Mesothelial cell of epicardium (in vitro differentiated cells): Measurements from ENCODE around the gene PSMD9. TPM values are rescaled to one million over a fixed set of nuclear protein-coding genes. Genes with fewer than 3 reads are reported as not detected.
"Not testable (repeated sequence)": the region's sequence is repeated elsewhere in the genome, so short reads cannot be mapped to it uniquely, and the experiment has no call there.

Source experiments
- DNase-seq, 2 experiments: peaks; one replicate each; pipeline ENCODE4 v3.0.0; 2021; ENCODE audit warnings: low spot score in 2 of 2; ENCODE audit not compliant: unreplicated experiment in 2 of 2
- H3K27ac Mint-ChIP-seq: 2 replicates; pipeline ENCODE4 v1.8.0; 2021; ENCODE audit warnings: mixed read lengths
- H3K27me3 Mint-ChIP-seq: 2 replicates; pipeline ENCODE4 v1.8.0; 2021; ENCODE audit warnings: low read depth, mixed read lengths
- H3K36me3 Mint-ChIP-seq: 2 replicates; pipeline ENCODE4 v1.8.0; 2021; ENCODE audit warnings: mixed read lengths
- H3K4me1 Mint-ChIP-seq: 2 replicates; pipeline ENCODE4 v1.8.0; 2021; ENCODE audit warnings: mixed read lengths
- H3K4me3 Mint-ChIP-seq: 2 replicates; pipeline ENCODE4 v1.8.0; 2021; ENCODE audit warnings: mild to moderate bottlenecking, moderate library complexity, mixed read lengths
- H3K9me3 Mint-ChIP-seq: 2 replicates; pipeline ENCODE4 v1.8.0; 2021; ENCODE audit warnings: mixed read lengths
- total RNA-seq: library from RNA; stranded (reverse); gene quantifications from 3 replicates; pipeline ENCODE4 v1.2.1, GENCODE V29; 2021
- TF ChIP-seq, protein P1 (sequence below): fragments of 200-600 bp; sonication (generic); IDR thresholded peaks from one replicate; pipeline ENCODE4 v1.5.0; 2021; ENCODE audit warnings: antibody characterized with exemption; ENCODE audit not compliant: unreplicated experiment

Gene PSMD9
- total RNA-seq, 1 donor from 2014 or later = 34.1 TPM

DNA sequence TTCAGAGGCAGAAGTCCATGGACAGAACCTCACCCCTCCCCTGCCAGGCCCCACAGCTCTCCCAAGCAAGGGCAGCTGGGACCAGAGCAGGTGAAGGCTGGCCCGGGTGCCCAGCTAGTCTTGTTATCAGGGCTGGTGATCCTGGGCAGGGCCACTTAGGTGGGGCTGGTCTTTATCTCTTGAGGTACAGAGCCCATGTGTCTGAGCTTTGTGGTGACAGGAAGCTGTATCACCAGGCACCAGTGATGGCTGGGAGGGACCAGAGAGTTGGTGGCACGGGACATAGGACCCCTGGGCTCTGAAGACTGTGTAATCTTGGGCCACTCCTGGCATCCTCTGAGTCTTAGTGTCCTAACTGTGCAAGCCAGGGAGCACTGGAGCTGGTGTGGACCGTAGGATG is 17.1 kb upstream of the PSMD9 start:
- H3K4me1 Mint-ChIP-seq = peaks cover 6% of the 10 kb centered on the region
- H3K4me3 Mint-ChIP-seq = no peak overlapping the region
- no peak overlapping the region for H3K27ac Mint-ChIP-seq
- H3K9me3 Mint-ChIP-seq = no peaks in the 10 kb centered on the region
- no peaks in the 10 kb centered on the region for H3K36me3 Mint-ChIP-seq
- H3K27me3 Mint-ChIP-seq = no peaks in the 10 kb centered on the region
- TF ChIP-seq, protein P1, sequence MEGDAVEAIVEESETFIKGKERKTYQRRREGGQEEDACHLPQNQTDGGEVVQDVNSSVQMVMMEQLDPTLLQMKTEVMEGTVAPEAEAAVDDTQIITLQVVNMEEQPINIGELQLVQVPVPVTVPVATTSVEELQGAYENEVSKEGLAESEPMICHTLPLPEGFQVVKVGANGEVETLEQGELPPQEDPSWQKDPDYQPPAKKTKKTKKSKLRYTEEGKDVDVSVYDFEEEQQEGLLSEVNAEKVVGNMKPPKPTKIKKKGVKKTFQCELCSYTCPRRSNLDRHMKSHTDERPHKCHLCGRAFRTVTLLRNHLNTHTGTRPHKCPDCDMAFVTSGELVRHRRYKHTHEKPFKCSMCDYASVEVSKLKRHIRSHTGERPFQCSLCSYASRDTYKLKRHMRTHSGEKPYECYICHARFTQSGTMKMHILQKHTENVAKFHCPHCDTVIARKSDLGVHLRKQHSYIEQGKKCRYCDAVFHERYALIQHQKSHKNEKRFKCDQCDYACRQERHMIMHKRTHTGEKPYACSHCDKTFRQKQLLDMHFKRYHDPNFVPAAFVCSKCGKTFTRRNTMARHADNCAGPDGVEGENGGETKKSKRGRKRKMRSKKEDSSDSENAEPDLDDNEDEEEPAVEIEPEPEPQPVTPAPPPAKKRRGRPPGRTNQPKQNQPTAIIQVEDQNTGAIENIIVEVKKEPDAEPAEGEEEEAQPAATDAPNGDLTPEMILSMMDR = no peak
- no peak for DNase-seq

DNA sequence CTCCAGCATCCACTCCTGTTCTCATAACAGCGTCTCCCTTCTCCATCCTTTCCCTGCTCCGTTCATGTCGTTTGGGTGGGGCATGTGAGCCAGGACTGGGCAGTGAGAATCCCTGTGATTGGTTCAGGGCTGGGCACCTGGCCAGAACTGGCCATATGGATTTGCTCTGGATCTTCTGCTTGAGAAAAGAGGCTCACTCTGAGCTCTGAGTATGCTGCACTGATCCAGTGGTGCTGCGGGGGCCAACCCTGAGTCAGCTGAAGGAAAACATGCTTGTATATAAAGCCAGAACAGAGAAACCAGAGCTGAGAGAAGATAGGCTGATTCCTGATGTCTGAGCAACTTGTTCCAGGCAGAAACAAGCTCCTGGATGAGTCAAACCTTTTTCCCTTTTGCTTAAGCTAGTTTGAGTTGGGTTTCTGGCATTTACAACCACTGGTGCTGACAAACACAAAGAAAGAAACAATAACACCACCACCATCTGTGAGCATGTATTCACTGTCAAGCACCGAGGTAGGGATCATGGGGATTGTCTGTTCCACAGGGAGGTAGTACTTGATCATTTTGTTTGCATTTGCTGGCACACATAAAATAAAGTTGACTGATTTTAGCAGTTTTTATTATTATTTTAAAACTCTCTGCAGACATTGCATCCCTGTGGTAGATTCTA is 15.9 kb upstream of the PSMD9 start:
- Mint-ChIP-seq H3K36me3 (no peaks in the 10 kb centered on the region), H3K4me3 (no peak overlapping the region), H3K4me1 (peaks cover 6% of the 10 kb centered on the region), H3K27me3 (no peaks in the 10 kb centered on the region), H3K9me3 (no peaks in the 10 kb centered on the region), H3K27ac (peak overlapping the region; percentile 86)
- DNase-seq = peak; percentile 41 to 61
- TF ChIP-seq, protein P1 = no peak

DNA sequence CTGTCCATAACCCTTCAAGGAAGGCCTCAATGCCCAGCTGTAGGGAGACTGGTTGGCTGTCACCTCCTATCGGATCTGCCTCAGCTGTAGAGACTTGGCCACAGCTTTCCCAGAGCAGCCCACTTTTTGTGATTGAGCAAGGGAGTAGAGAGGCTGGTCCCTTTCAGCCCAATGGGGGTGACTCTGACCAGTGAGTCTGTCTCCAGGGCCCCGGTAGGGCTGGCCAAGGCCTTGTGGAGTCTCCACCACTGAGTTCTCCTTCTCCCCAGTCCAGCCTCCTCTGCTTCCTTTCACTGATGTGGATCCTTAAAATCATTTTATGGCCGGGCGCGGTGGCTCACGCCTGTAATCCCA is 15.4 kb upstream of the PSMD9 start:
- H3K36me3 Mint-ChIP-seq = no peaks in the 10 kb centered on the region
- H3K4me1 Mint-ChIP-seq = peaks cover 6% of the 10 kb centered on the region
- DNase-seq = no peak
- H3K27ac Mint-ChIP-seq = peak overlapping the region; percentile 16
- TF ChIP-seq, protein P1 = no peak
- H3K27me3 Mint-ChIP-seq = no peaks in the 10 kb centered on the region
- no peaks in the 10 kb centered on the region for H3K9me3 Mint-ChIP-seq
- H3K4me3 Mint-ChIP-seq = no peak overlapping the region

DNA sequence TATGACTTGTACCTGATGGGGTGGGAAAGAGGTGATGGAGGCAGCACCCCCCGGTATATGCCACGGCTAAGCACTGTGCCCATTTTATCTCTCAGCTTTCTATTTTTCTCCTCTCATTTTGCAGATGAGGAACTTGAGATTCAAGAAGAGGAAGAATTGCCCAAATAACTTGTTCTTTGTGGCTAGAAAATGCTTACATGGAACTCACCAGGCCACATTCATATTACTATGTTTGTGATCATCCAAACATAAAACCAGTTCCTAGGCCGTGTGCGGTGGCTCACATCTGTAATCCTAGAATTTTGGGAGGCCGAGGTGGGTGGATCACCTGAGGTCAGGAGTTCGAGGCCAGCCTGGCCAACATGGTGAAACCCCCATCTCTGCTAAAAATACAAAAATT is 14.5 kb upstream of the PSMD9 start:
- Mint-ChIP-seq H3K27me3 (no peaks in the 10 kb centered on the region), H3K4me1 (peaks cover 6% of the 10 kb centered on the region), H3K27ac (no peak overlapping the region), H3K36me3 (no peaks in the 10 kb centered on the region), H3K4me3 (no peak overlapping the region), H3K9me3 (no peaks in the 10 kb centered on the region)
- no peak for DNase-seq
- TF ChIP-seq, protein P1 = no peak

DNA sequence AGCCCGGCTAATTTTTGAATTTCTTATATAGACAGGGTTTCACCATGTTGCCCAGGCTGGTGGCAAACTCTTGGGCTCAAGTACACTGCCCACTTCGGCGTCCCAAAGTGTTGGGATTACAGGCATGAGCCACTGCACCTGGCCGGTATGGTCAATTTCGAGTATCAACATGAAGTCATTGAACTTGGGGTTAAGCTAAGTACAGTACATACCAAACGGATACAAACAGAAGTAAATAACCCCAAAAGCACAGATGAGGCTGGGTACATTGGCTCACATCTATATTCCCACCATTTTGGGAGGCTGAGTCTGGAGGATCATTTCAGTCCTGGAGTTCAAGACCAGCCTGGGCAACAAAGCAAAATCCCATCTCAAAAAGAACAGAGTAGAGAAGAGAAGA is 13.0 kb upstream of the PSMD9 start:
- Mint-ChIP-seq H3K27me3 (no peaks in the 10 kb centered on the region), H3K9me3 (no peaks in the 10 kb centered on the region), H3K4me3 (no peak overlapping the region), H3K27ac (no peak overlapping the region), H3K36me3 (no peaks in the 10 kb centered on the region), H3K4me1 (peaks cover 6% of the 10 kb centered on the region)
- no peak for DNase-seq
- TF ChIP-seq, protein P1 = no peak

DNA sequence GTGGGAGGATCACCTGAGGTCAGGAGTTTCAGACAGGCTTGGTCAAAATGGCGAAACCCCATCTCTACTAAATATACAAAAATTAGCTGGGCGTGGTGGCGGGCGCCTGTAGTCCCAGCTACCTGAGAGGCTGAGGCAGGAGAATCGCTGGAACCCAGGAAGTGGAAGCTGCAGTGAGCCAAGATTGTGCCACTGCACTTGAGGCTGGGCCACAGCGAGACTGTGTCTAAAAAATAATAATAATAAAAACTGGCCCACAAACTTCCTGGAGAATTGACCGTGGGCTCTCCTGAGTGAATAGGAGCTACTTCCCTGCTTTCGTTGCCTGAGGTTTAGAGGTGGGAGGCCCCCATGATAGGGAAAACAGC is 12.5 kb upstream of the PSMD9 start:
- H3K36me3 Mint-ChIP-seq, H3K4me1 Mint-ChIP-seq, DNase-seq, H3K4me3 Mint-ChIP-seq, H3K27ac Mint-ChIP-seq, H3K27me3 Mint-ChIP-seq, H3K9me3 Mint-ChIP-seq: not testable (repeated sequence)
